IPS-18c (cell line): ENCODE results near the gene FBXW12.

ENCODE experiments used
- H3K4me3 ChIP-seq: 2 replicates; pipeline ENCODE4 v1.7.0; 2013; ENCODE audit warnings: low read depth, mild to moderate bottlenecking, low read length, moderate library complexity; ENCODE audit not compliant: insufficient read depth
- H3K9me3 ChIP-seq: one replicate; pipeline ENCODE4 v1.6.1; 2013; ENCODE audit warnings: mild to moderate bottlenecking, low read length, moderate library complexity; ENCODE audit not compliant: control insufficient read depth, insufficient read depth

Gene FBXW12

DNA sequence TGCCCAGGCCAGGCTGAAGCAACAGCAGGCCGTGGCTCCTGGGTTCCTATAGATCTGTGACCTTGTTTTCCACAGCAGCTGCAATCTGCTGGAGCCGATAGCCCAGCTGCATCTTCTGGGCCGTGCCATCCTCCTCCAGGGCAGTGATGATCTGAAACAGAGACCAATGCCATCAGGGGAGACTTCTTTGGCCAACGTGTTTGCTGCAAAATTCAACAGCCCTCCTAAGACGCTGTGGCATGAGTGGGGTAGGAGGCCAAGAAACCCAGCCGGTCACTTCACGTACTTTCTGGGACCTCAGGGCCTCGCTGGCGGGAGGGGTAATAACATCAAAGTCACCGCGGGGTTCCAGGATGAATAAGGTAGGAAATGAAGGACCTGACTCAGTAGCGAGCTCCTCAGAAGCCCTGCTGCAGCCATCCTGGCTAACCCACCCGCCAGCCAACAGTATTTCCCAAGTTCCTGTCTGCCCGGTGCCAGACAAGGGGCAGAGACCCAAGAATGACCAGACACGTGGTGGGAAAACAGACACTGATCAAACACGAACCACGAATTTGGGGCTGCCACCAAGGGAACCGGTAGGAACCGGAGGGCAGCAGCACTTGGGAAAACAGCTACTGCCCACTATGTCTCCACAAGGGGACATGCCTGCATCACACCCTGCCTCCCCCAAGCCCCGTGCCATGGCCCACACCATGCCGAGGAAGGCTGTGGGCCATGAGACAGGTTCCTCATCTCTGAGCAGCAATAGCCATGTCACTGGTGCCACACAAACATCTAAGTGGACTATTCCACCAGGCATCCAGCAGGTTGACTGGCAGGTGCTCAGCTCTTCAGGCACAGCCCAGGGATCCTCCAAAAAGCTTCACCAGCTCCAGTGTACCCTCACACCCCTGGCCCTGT is 32.7 kb downstream of the FBXW12 start:
- no peaks in the 10 kb centered on the region for H3K9me3 ChIP-seq

GRCh38 chr3:48405343-48405881 is 33.4 kb downstream of the FBXW12 start:
- Histone ChIP-seq H3K9me3 (no peaks in the 10 kb centered on the region), H3K4me3 (no peak overlapping the region)

More for the DNA sequence above, 32.7 kb downstream of the FBXW12 start:
- H3K4me3 ChIP-seq: no peak overlapping the region

DNA sequence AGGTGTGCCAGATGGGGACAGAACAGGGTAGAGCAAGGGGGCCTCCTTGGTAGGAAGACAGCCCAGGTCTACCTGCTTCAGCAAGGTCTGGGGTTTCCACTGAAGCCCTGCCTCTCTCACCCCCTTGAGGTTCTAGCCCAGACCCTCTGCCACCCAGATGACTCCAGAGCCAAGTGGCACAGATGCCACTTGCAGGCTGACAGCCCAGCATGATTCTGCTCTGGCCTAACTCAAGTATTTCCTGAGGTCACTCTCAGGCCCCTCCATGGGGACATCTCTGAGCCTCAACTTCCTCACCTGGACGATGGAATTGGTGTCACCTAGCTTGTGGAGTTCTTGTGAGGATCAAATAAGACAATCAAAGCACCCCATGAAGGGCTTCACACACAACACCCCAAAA is 34.0 kb downstream of the FBXW12 start:
- no peaks in the 10 kb centered on the region for H3K9me3 ChIP-seq
- no peak overlapping the region for H3K4me3 ChIP-seq

- no peak overlapping the region for H3K4me3 ChIP-seq
- no peaks in the 10 kb centered on the region for H3K9me3 ChIP-seq
These were observed 34.7 kb downstream of the FBXW12 start for GRCh38 chr3:48406443-48407431.

- no peak overlapping the region for H3K4me3 ChIP-seq
These were observed 35.6 kb downstream of the FBXW12 start for GRCh38 chr3:48407542-48408099.

DNA sequence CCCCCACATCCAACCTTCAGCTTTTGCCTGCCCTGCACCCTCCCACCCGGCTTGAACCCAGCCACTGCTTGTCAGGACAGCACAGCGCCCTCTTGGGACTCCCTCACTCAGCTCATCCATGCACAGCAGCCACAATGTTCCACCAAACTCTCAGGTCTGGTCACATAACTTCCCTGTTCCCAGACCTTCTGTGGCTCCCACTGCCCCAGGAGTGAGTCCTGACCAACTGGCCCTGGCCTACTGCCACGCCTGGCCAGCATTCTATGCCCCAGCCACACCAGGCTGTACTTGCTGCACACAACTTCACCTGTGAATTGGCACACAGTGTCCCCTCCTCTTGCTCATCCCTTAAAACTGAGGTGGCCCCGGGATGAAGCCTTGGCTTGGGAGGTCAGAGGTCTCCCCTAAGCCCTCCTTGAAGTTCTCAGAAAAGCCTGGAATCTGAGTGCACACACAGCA is 36.8 kb downstream of the FBXW12 start:
- no peak overlapping the region for H3K4me3 ChIP-seq

More at GRCh38 chr3:48407542-48408099, 35.6 kb downstream of the FBXW12 start:
- H3K9me3 ChIP-seq: no peaks in the 10 kb centered on the region

DNA sequence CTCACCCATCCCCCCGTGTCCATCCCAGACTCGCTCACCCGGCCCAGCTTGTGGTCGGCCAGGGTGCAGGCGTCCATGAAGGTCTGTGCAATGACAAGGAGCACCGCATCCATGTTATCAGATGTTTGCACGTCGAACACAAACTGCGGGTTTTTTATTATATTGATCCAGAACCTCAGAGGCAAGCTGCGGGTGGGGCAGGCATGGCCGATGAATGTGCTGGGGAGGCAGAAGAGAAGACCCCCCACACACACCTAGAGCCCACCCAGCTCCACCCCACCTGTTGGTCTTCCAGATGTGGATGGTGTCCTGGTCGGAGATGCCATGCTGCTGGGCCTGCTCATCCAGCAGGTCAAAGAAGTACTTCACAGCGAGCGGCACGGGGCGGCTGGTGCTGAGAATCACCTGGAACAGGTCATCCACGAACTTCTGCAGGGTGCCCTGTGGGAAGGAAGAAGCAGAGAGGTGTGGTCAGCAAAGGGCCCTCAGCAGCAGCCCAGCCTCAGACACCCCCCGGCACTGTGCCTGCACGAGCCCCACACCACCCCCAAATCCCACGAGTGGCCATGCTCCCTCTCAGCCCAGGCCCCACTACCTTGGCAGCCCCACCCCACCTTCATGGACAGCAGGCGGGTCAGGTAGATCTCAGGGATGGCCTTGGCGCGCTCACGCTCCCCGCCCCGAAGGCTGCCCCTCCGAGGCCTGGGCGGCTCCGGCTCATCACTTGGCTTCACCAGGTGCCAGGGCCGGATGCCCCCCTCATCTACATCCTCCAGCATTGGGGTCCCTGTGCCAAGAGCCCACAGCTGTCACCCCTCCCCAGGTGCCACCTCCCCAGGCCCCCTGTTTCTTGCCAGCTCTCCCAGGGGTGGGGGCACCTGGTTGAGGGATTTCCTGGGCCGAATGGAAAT is 37.5 kb downstream of the FBXW12 start:
- no peak overlapping the region for H3K4me3 ChIP-seq
- no peaks in the 10 kb centered on the region for H3K9me3 ChIP-seq

More for the DNA sequence above, 36.8 kb downstream of the FBXW12 start:
- H3K9me3 ChIP-seq: no peaks in the 10 kb centered on the region

DNA sequence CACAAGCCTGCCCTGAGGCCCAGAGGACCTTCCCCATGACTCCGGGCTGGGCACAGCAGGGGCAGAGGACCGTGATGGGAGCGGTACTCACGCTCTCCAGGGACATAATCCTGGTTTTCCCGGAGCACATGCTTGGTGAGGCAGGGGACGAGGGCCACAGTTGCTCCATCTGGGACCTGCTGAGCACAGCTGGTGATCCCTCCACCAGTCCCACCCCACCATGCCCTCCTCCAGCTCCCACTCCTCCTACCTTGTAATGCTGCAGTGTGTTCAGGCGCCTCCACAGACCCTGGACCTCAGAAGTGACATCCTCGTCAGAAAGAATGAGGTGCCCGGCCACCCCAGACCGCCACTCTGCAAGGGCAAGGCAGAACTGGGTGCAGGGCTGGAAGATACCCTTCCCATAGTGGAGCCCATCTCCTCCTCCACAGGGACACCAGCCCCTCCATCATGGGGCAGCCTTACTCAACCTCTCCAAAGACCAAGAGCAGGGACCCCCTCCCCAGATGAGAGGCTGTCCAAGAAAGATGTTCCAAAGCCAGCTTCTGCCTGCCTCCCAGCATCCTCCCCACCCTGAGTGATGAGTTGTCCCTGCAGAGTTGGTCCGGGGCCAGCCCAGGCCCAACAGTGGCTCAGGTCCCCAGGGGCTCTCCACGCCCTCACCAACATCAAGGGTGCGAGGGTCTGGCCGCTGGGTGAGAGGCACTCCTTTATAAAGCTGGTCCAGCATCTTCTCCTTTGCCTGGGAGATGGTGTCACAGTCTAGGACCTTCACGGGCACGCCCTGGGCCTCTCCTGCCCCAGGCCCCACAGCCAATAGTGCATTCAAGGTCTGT is 38.4 kb downstream of the FBXW12 start:
- no peak overlapping the region for H3K4me3 ChIP-seq
- H3K9me3 ChIP-seq: no peaks in the 10 kb centered on the region

GRCh38 chr3:48411041-48411588 is 39.1 kb downstream of the FBXW12 start:
- Histone ChIP-seq H3K4me3 (no peak overlapping the region), H3K9me3 (no peaks in the 10 kb centered on the region)

- H3K4me3 ChIP-seq: no peak overlapping the region
These were observed 39.8 kb downstream of the FBXW12 start for GRCh38 chr3:48411606-48412374.

GRCh38 chr3:48412375-48413001 is 40.5 kb downstream of the FBXW12 start:
- Histone ChIP-seq H3K9me3 (no peaks in the 10 kb centered on the region), H3K4me3 (no peak overlapping the region)

More at GRCh38 chr3:48411606-48412374, 39.8 kb downstream of the FBXW12 start:
- H3K9me3 ChIP-seq: no peaks in the 10 kb centered on the region

DNA sequence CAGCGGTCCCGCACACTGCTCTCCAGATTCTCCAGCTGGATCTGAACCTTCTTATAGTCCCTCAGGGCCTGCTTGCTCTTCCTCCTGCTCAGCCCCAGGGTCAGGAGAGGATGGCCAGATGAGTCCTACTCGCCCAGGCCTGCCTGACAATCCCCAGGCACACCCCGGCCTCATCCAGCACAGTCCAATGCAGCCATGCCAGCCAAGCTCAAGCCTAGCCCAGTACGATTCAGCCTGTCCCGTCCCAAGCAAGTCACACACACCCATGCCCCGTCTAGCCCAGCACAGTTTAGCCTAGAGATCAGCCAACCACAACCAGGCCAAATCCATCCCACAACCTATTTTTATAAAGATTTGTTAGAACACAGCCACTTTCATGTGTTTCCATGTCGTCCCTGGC is 41.1 kb downstream of the FBXW12 start:
- Histone ChIP-seq H3K4me3 (no peak overlapping the region), H3K9me3 (no peaks in the 10 kb centered on the region)

DNA sequence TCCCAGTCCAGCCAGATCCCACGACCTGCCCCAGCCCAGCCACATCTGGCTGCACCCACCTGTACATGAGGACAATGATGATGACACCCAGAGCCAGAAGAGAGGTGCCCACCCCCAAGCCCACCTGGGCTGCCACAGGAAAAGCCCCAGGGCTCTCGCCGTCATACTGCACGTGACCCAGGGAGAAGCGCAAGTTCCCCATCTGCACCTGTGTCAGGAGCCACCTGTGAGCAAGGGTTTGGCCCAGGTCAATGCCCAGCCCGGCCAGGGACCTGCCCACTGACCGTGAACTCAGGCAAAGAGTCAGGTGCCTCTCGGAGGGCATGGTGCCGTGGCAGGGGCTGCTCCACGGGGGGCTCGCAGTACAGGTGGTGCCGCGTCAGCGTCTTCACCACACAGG is 41.6 kb downstream of the FBXW12 start:
- no peaks in the 10 kb centered on the region for H3K9me3 ChIP-seq
- no peak overlapping the region for H3K4me3 ChIP-seq
